ENCODE measurements around the gene AP1B1.

GRCh38 chr22:29336751-29337490 is 51.4 kb downstream of the AP1B1 start:
- no peak for TF ChIP-seq EZH2 (IDR thresholded peaks at IDR 0.05; ENCODE audit: low read length, missing control alignments)
- no peak for TF ChIP-seq CTCF (conservative IDR thresholded peaks at IDR 0.05 in 1 of 2, IDR thresholded peaks at IDR 0.05 in 1 of 2; ENCODE audit: low read depth in 1 of 2, low read length in 2 of 2)
